ENCODE results near the gene CCDC106. TPM values are rescaled to one million over a fixed set of nuclear protein-coding genes. Genes with fewer than 3 reads are reported as not detected.
A peak's percentile ranks its signal among the peaks of the same experiment; 100 is the strongest.

CCDC106 gene
- total RNA-seq, 1 donor from 2014 or later, result 8.0 TPM

DNA sequence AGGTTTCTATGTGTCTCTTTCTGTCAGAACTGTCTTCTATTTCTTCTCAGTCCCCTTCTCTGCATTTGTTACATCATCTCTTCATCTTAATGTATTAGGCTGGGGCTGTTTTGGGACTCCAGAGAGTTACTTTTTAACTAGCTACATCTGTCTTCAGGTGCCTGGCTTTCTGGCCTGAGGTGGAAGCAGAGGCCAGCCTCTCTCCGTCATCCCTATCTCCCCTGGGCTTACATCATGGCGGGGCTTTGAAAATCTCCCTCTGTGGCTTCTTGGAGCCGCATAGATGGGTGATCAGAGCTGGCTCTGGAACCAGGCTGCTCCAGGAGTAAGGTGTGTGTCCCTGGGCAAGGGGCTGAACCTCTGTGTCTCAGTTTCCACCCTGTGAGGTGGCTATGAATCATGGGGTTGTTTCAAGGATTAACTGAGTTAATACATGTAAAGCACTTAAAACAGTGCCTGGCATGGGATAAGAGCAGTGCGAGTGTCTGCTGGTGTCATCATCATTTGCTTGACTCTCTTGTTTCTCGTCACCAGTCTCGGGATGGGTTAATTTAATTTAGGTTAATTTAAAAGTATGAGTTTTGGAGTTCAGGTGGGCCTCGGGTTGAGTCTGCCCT, 29.0 kb downstream of the CCDC106 start:
- Mint-ChIP-seq H3K4me3 (peak overlapping the region; percentile 95), H3K36me3 (ENCODE audit: low read depth) (peaks cover 39% of the 10 kb centered on the region), H3K27me3 (no peaks in the 10 kb centered on the region), H3K27ac (peak overlapping the region; percentile 45), H3K4me1 (peaks cover 44% of the 10 kb centered on the region), H3K9me3 (no peaks in the 10 kb centered on the region)
- intact Hi-C loops (cut with micrococcal nuclease), result no loop called here
- DNase-seq, result no peak

GRCh38 chr19:55677572-55678028, 29.6 kb downstream of the CCDC106 start:
- Mint-ChIP-seq H3K9me3 (no peaks in the 10 kb centered on the region), H3K4me1 (peaks cover 42% of the 10 kb centered on the region), H3K27me3 (no peaks in the 10 kb centered on the region), H3K27ac (peak overlapping the region; percentile 1), H3K4me3 (peak overlapping the region; percentile 20), H3K36me3 (ENCODE audit: low read depth) (peaks cover 34% of the 10 kb centered on the region)
- DNase-seq, result no peak
- intact Hi-C loops (cut with micrococcal nuclease), result no loop called here

GRCh38 chr19:55678121-55678671, 30.2 kb downstream of the CCDC106 start:
- H3K27me3 Mint-ChIP-seq, result no peaks in the 10 kb centered on the region
- H3K36me3 Mint-ChIP-seq (ENCODE audit: low read depth), result peaks cover 34% of the 10 kb centered on the region
- intact Hi-C loops (cut with micrococcal nuclease), result no loop called here
- H3K9me3 Mint-ChIP-seq, result no peaks in the 10 kb centered on the region
- no peak overlapping the region for H3K4me3 Mint-ChIP-seq
- no peak for DNase-seq
- H3K27ac Mint-ChIP-seq, result peak overlapping the region; percentile 1
- H3K4me1 Mint-ChIP-seq, result peaks cover 42% of the 10 kb centered on the region

DNA sequence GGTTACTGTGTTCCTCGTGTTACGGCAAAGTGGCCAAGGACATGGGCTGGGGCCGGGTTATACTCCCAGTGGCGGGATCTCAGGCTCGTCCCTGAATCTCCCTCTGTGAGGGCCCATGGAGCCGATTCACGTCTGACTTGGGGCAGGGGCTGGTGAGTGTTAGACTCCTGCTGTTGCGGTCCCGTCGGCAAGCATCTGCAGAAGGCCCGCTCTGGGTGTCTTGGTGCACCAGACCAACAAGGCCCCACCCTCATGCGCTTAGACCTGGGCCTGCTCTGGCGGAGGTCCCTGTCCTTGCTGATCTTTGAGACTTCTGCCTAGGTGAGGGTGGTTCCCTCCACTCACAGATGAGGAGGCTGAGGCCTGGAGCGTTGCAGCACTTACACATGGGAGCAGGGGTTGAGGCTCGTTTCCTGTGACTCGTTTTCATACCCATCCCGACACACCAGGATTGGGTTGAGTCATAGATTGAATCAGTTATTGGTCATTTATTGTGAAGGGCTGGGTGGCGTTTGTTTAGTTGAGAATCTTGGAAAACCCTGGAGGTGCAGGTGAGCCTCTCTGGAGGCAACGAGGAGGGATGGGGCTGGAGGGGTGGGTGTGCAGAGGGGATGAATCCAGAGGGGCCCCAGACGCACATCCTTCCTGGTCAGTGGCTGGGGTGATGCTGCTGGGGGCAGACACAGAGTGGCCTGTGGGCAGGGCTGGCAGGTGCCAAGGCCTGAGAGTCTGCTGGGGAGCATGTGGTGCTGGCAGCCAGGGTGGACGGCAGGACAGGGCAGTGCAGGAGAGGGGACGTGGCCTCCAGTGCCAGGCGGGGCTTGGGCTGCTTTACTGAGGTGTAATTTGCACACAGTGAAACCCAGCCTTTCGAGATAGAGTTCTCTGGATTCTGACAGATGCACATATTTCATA, 31.6 kb downstream of the CCDC106 start:
- intact Hi-C loops (cut with micrococcal nuclease), result no loop called here
- no peaks in the 10 kb centered on the region for H3K9me3 Mint-ChIP-seq
- no peak for DNase-seq
- peaks cover 35% of the 10 kb centered on the region for H3K4me1 Mint-ChIP-seq
- peak overlapping the region; percentile 64 for H3K27ac Mint-ChIP-seq
- no peaks in the 10 kb centered on the region for H3K27me3 Mint-ChIP-seq
- H3K36me3 Mint-ChIP-seq (ENCODE audit: low read depth), result peaks cover 36% of the 10 kb centered on the region
- no peak overlapping the region for H3K4me3 Mint-ChIP-seq

DNA sequence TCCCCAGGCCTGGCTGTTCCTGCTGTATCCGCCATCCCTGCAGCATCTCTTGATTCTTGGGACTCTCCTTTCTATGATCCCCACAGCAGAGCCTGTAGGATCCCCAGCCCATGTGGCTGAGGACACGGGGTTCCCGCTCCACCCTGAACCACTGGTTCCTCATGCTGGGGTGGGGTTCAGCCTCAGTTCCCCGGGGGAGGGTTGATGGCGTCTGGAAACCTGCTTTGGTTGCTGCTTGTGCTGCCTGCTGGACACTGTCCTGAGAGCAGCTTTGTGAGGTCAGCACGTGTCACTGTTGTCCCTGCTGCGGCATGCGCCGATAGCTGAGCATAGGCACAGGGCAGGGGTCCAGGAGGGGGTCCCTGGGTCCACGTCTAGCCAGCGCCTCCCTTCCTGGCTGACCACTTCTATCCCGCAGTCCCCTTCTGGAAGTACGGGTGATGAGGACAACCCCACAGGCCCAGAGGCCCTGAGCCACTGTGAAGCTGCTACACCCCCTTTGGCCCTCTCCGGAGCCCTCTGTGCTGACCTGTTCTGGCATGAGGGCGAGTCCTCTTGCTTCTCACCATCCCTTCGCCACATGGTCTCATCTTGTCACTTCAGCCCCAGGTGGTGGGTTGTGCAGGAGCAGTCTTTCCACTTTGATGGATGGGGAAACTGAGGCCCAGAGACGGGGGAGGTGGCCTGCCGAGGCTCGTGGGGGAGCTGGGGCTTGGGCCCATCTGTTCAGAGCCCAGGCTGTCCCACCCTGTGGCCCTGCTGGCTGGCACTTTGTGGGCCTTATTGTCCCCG, 32.5 kb downstream of the CCDC106 start:
- Mint-ChIP-seq H3K9me3 (no peaks in the 10 kb centered on the region), H3K36me3 (ENCODE audit: low read depth) (peaks cover 39% of the 10 kb centered on the region), H3K27ac (no peak overlapping the region), H3K27me3 (no peaks in the 10 kb centered on the region), H3K4me3 (no peak overlapping the region), H3K4me1 (peaks cover 33% of the 10 kb centered on the region)
- intact Hi-C loops (cut with micrococcal nuclease), result no loop called here
- DNase-seq, result no peak

DNA sequence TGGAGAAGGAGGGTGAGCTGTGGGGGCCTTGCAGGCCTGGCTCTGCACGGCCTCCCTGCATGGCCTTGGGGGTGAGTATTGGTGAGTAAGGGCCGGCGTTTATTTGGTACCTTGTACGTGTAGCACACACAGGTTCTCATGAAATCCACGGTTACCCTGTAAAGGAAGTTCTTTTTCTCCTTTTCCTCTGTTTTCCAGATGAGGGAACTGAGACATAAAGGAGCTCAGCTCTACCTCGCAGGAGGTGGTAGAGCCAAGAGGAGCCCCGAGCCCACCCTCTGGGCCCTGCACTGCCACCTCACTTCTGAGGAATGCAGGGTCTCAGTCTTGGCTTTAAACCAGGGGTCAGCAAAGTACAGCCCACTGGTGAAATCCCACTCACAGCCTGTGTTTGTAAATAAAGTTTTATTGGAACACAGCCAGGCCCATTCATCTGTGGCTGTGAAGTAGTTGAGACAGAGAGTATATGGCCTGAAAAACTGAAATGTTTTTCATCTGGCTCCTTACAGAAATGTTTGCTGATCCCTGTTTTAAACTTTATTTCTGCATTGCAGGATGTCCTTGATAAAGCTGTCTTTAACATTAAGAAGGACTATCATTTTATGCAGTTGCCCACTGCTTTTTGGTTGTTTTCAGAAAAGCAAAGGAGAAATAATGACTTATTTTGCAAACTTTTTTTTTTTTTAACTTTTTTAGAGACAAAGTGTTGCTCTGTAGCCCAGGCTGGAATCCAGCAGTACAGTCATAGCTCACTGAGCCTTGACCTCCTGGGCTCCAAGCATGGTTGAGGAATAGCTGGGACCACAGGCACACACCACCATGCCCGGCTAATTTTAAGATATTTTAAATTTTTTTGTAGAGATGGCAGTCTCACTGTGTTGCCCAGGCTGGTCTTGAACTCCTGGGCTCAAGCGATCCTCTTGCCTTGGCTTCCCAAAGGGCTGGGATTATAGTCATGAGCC, 33.4 kb downstream of the CCDC106 start:
- DNase-seq, result no peak
- no peak overlapping the region for H3K4me3 Mint-ChIP-seq
- H3K4me1 Mint-ChIP-seq, result peaks cover 27% of the 10 kb centered on the region
- intact Hi-C loops (cut with micrococcal nuclease), result no loop called here
- no peaks in the 10 kb centered on the region for H3K27me3 Mint-ChIP-seq
- H3K36me3 Mint-ChIP-seq (ENCODE audit: low read depth), result peaks cover 44% of the 10 kb centered on the region
- H3K9me3 Mint-ChIP-seq, result no peaks in the 10 kb centered on the region
- H3K27ac Mint-ChIP-seq, result no peak overlapping the region

- Mint-ChIP-seq H3K4me1 (peaks cover 10% of the 10 kb centered on the region), H3K36me3 (ENCODE audit: low read depth) (peaks cover 34% of the 10 kb centered on the region), H3K9me3 (no peaks in the 10 kb centered on the region), H3K27me3 (no peaks in the 10 kb centered on the region), H3K4me3 (no peak overlapping the region), H3K27ac (no peak overlapping the region)
- intact Hi-C loops (cut with micrococcal nuclease), result no loop called here
- no peak for DNase-seq
Measured at GRCh38 chr19:55683449-55684261, 35.6 kb downstream of the CCDC106 start.

- Mint-ChIP-seq H3K27me3 (no peaks in the 10 kb centered on the region), H3K9me3 (no peaks in the 10 kb centered on the region), H3K27ac (no peak overlapping the region), H3K36me3 (ENCODE audit: low read depth) (peaks cover 34% of the 10 kb centered on the region), H3K4me3 (no peak overlapping the region), H3K4me1 (peaks cover 1% of the 10 kb centered on the region)
- intact Hi-C loops (cut with micrococcal nuclease), result no loop called here
- DNase-seq, result no peak
Measured at GRCh38 chr19:55684946-55685681, 37.1 kb downstream of the CCDC106 start.

DNA sequence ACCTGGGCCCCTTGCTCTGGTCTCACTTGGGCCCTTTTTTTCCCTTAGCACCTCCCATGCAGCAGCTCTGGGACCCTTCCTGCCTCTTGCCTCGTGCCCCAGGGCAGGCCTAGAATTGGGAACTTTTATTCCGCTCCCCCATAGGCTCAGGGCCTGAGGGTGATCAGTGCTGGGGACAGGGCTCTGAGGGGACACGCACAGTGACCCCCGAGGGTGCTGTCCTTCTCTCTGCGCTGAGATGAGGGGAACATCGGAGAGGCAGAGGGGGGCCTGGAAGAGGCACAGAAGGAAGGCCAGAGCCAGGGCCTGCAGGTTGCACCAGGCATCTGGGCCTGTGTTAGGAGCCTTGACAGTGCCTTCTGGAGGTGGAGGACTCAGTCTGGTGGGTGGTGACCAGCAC, 37.8 kb downstream of the CCDC106 start:
- H3K36me3 Mint-ChIP-seq (ENCODE audit: low read depth), result peaks cover 33% of the 10 kb centered on the region
- intact Hi-C loops (cut with micrococcal nuclease), result no loop called here
- H3K4me3 Mint-ChIP-seq, result no peak overlapping the region
- no peaks in the 10 kb centered on the region for H3K27me3 Mint-ChIP-seq
- no peak overlapping the region for H3K27ac Mint-ChIP-seq
- no peaks in the 10 kb centered on the region for H3K9me3 Mint-ChIP-seq
- no peak for DNase-seq
- no peaks in the 10 kb centered on the region for H3K4me1 Mint-ChIP-seq

- Mint-ChIP-seq H3K9me3 (no peaks in the 10 kb centered on the region), H3K4me1 (no peaks in the 10 kb centered on the region), H3K27ac (no peak overlapping the region), H3K4me3 (no peak overlapping the region), H3K27me3 (no peaks in the 10 kb centered on the region), H3K36me3 (ENCODE audit: low read depth) (peaks cover 37% of the 10 kb centered on the region)
- DNase-seq, result no peak
- intact Hi-C loops (cut with micrococcal nuclease), result no loop called here
Measured at GRCh38 chr19:55686311-55687050, 38.5 kb downstream of the CCDC106 start.

All from activated CD4-positive, alpha-beta T cell treated with anti-CD3 and anti-CD28 coated beads, Interleukin-2, amount 10 ng/mL, durations not matched to agents 24 days and 14 days (primary cell).